Measurements from ENCODE around the gene CYTH2. TPM values are rescaled to one million over a fixed set of nuclear protein-coding genes. Genes with fewer than 3 reads are reported as not detected.

CYTH2 gene
- total and polyA plus RNA-seq, 2 of the 8 experiments (the other 6 are each of a cell fraction or from before 2014, with no cell fraction given): 43.7 to 71.4 TPM

DNA sequence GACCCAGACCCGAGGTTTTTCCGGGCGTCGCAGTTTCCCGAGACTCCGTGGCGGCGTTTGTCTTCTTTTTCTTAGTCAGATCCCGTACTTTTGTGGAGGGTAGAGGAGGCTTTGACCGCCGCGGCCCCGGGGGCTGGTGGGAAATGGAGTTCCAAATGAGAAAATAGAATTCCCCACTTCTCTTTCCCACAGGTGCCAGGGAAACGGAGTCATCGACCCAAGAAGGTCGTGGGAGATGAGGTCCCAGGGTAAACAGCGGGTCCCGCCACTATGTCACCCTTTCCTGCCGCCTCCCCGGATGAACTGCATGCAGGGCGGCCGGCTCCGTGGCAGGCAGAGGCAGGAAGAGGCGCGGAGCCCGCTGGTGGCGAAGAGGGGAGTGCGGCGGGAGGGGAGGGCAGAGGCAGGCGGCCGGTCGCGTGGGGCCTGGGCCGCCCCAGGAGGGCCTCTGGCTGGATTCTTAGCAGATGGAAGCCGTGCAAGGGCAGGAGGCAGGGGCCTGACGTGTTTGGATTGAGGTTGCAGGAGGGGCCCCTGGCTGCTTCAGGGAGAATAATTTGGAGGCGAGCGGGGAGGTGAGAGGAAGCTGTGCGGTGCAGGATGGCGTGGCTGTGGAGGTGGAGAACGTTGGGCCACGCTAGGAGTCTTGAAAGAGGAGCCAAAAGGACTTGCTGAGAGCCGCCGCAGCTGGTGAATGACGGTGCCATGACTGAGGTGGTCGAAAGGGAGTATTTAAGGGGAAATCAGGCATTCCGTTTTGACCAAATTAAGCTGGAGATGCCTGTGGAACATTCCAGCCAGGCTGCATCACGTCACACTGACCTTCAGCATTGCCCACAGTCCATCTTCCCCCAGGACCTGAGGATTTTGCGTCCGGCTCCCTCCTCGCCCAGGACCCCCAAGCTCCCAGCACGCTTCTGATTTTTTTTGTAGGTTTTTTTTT, 11.7 kb downstream of the CYTH2 start:
- TF ChIP-seq POLR2AphosphoS5 (IDR thresholded peaks at IDR 0.05; ENCODE audit: low read depth, low read length) (peak; percentile 41; the same call in 1 of the 2 replicates), CTBP2 (IDR thresholded peaks at IDR 0.05; ENCODE audit: borderline replicate concordance, insufficient read depth, insufficient read length, low read length) (no peak)
- no peak overlapping the region for H4K5ac ChIP-seq (ENCODE audit: insufficient read length, low read depth, low read length)
- H2BK20ac ChIP-seq (ENCODE audit: low read length): no peak overlapping the region
- H2BK120ac ChIP-seq (replicated peaks; ENCODE audit: low read depth, low read length): no peak overlapping the region
- POLR2A ChIA-PET (ENCODE audit: partially characterized antibody): interaction anchor here (0.9 to 11.4 kb wide), 19 partner anchors 8 to 165 kb away, joined by 3 to 176 read pairs (median 6); partner anchors contain the start of gene FAM83E
- CTCF ChIA-PET (ENCODE audit: partially characterized antibody): interaction anchor here (0.5 to 3.4 kb wide), 9 partner anchors 9 to 421 kb away, joined by 3 to 18 read pairs (median 3); no protein-coding TSS in a partner anchor
- H3K4ac ChIP-seq (replicated peaks; ENCODE audit: insufficient read length, low read depth, low read length): no peak overlapping the region
- H3K23ac ChIP-seq (ENCODE audit: insufficient read length): no peak overlapping the region
- WGBS, 2 experiments (ENCODE audit: extremely low coverage in 1 of 2, insufficient coverage in 1 of 2, insufficient read length in 1 of 2, insufficient replicate concordance in 2 of 2, low coverage in 1 of 2, low lambda C conversion rate in 2 of 2, missing lambda C conversion rate in 1 of 2): 93% methylated on average over 52 of the region's 52 CpGs; no CpG with 5 or more reads in 1 of the 2 experiments
- peaks cover 2% of the 10 kb centered on the region; the same call in 1 of the 2 replicates for H3K23me2 ChIP-seq (ENCODE audit: low read depth, low read length)
- no peak overlapping the region for H2BK15ac ChIP-seq (ENCODE audit: low read length)
- peaks cover 0 to 1% (median 0%) of the 10 kb centered on the region in 4 experiments; a peak in 1 of 7 replicates for H3K4me1 ChIP-seq (replicated peaks in 1 of 4; ENCODE audit: control insufficient read depth in 3 of 4, insufficient read depth in 4 of 4, low read length in 3 of 4)
- no peak overlapping the region for H3K14ac ChIP-seq (ENCODE audit: insufficient read length)
- H2AFZ ChIP-seq (ENCODE audit: low read length): no peak overlapping the region
- H3K27ac ChIP-seq (ENCODE audit: low read depth, low read length): no peak overlapping the region
- H3K56ac ChIP-seq (replicated peaks; ENCODE audit: insufficient read length, low read depth, low read length): no peak overlapping the region
- FAIRE-seq (no peak), DNase-seq (ENCODE audit: low read depth in 1 of 2, low spot score in 2 of 2) (no peak)
- H4K20me1 ChIP-seq (replicated peaks in 1 of 2; ENCODE audit: control insufficient read depth in 1 of 2, insufficient read depth in 2 of 2, low read length in 2 of 2): peaks cover 5% of the 10 kb centered on the region in 2 experiments
- peak overlapping the region in 1 of 4 experiments; percentile 29; a peak in 1 of 8 replicates for H3K4me3 ChIP-seq (ENCODE audit: extremely low read depth in 1 of 4, insufficient read depth in 2 of 4, low read depth in 3 of 4, low read length in 4 of 4)
- no peak overlapping the region for H3K18ac ChIP-seq (ENCODE audit: extremely low read depth, low read length)
- peak overlapping the region; percentile 36; the same call in 1 of the 2 replicates for H4K8ac ChIP-seq (ENCODE audit: extremely low read depth, insufficient read depth, low read length)
- H3K4me2 ChIP-seq (ENCODE audit: insufficient read depth in 1 of 2, low read depth in 2 of 2, low read length in 2 of 2): peak overlapping the region in 1 of 2 experiments; percentile 47; a peak in 1 of 4 replicates
- no peaks in the 10 kb centered on the region for H3K79me1 ChIP-seq (ENCODE audit: low read depth, low read length)
- no peak overlapping the region for H2BK5ac ChIP-seq (ENCODE audit: low read depth, low read length)
- no peaks in the 10 kb centered on the region for H3K79me2 ChIP-seq (ENCODE audit: control insufficient read depth in 1 of 2, insufficient read depth in 2 of 2, low read length in 2 of 2)
- H3K36me3 ChIP-seq (ENCODE audit: control insufficient read depth in 2 of 4, insufficient read depth in 4 of 4, low read length in 3 of 4): peaks cover 4 to 35% (median 20%) of the 10 kb centered on the region in 4 experiments; a peak in 7 of 8 replicates
- H2BK12ac ChIP-seq (ENCODE audit: low read depth, low read length): no peak overlapping the region
- no peak overlapping the region for H4K91ac ChIP-seq (replicated peaks; ENCODE audit: insufficient read length, low read length)
- no peaks in the 10 kb centered on the region for H3K9me3 ChIP-seq (ENCODE audit: insufficient read depth in 2 of 2, low read depth in 1 of 2, low read length in 1 of 2)
- H3K27me3 ChIP-seq (replicated peaks in 1 of 4; ENCODE audit: control insufficient read depth in 3 of 4, extremely low read depth in 1 of 4, insufficient read depth in 3 of 4, low read length in 3 of 4): no peaks in the 10 kb centered on the region; a peak in 1 of 7 replicates
- no peak overlapping the region for H3K9ac ChIP-seq (replicated peaks in 1 of 4; ENCODE audit: extremely low read depth in 1 of 4, low read depth in 3 of 4, low read length in 3 of 4)
- H2AK5ac ChIP-seq (ENCODE audit: low read depth, low read length): no peak overlapping the region
